Astrocyte (in vitro differentiated cells and primary cell): ENCODE results near the gene MAGEA2B.

ENCODE experiments used
- EZH2 ChIP-seq: IDR thresholded peaks from 2 replicates; pipeline ENCODE4 v1.6.1; 2012; ENCODE audit warnings: mild to moderate bottlenecking, low read length, inconsistent platforms; ENCODE audit not compliant: insufficient read depth
- TF ChIP-seq, protein P1 (sequence below): IDR thresholded peaks from 2 replicates; pipeline ENCODE4 v1.5.1; 2011; ENCODE audit warnings: low read depth, mild to moderate bottlenecking, inconsistent platforms, low read length, moderate library complexity; ENCODE audit not compliant: insufficient read depth

DNA sequence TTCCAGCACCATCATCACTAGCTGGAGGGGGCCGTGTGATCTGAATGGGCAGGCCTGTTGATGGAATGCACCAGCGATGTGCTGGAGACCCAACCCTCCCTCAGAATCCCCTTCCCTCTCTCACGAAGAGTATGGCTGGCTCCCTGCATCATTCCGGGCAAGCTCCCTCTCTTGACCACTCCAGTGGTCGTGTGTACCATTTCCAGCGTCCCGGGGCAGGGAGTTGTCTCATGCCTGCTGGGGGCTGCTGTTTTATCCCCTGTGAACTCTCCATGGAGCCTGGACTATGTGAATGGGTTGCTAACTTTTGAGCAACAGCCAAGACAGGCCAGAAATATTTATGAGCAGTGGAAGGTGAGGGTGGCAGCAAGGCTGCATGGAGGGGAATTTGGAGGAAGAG lies 11.0 kb downstream of the MAGEA2B start:
- TF ChIP-seq EZH2: no peak
- TF ChIP-seq, protein P1, sequence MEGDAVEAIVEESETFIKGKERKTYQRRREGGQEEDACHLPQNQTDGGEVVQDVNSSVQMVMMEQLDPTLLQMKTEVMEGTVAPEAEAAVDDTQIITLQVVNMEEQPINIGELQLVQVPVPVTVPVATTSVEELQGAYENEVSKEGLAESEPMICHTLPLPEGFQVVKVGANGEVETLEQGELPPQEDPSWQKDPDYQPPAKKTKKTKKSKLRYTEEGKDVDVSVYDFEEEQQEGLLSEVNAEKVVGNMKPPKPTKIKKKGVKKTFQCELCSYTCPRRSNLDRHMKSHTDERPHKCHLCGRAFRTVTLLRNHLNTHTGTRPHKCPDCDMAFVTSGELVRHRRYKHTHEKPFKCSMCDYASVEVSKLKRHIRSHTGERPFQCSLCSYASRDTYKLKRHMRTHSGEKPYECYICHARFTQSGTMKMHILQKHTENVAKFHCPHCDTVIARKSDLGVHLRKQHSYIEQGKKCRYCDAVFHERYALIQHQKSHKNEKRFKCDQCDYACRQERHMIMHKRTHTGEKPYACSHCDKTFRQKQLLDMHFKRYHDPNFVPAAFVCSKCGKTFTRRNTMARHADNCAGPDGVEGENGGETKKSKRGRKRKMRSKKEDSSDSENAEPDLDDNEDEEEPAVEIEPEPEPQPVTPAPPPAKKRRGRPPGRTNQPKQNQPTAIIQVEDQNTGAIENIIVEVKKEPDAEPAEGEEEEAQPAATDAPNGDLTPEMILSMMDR: no peak
